ENCODE data around the gene POU3F3.

DNA sequence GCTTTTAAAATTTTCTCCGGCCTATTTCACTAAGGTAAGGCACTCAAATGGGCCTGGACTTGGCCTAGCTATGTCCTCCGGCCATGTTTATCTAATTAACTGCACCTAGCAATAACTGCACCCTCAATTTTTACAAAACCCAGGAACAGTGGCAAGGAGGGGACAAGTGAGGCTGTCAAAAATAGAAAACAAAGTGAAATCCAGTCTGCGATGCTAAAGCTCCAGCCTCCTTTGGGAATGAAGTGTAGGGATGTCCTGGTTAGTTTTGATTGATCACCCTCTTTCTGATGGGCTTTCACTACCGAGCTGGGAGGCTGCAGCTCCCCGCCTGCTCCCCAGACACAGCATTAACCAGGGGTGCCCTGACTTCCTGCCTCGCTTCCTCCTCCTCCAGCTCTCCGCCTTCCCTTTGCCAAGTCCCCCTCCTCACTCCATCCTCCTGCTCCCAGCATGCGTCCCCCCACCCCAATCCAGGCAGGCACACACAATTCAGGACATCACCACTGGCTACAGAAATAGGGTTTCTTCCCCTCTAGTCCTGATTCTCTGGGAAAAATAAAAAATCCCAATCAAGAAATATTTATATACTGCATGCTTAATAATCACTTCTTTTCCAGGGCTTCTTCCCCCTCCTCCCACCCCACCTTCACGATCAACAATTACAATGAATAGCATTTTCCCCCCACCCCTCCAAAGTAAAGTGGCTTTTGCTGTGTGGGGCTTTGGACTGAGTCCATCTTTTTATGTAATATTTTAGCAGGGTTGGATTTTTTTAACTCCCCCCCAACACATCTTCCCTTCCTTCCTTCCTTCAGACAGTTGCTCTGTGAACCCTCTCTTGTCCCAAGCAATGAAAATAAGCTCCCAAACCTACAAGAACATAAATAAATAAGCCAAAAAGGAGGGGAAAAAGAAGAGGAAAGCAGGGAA, 3.3 kb upstream of the POU3F3 start:
- TF ChIP-seq EZH2 (IDR thresholded peaks at IDR 0.05) (no peak), POLR2AphosphoS5 (IDR thresholded peaks at IDR 0.05; ENCODE audit: borderline replicate concordance, low read depth, low read length) (no peak), FOXP2 (optimal IDR thresholded peaks at IDR 0.05; ENCODE audit: control extremely low read depth, extremely low read length, insufficient read depth) (no peak)

Data from SK-N-MC (cell line).